ENCODE results near the gene LYZL2. TPM values are rescaled to one million over a fixed set of nuclear protein-coding genes. Genes with fewer than 3 reads are reported as not detected.
"Not testable (repeated sequence)": the region's sequence is repeated elsewhere in the genome, so short reads cannot be mapped to it uniquely, and the experiment has no call there.

The LYZL2 gene
- total RNA-seq, 2 donors from 2014 or later: not detected

GRCh38 chr10:30597433-30597824, 32.1 kb downstream of the LYZL2 start:
- intact Hi-C loops (cut with DNase I): not testable (repeated sequence)
- DNase-seq (ENCODE audit: low spot score): peak; percentile 22

- DNase-seq (ENCODE audit: low spot score); intact Hi-C loops (cut with DNase I): not testable (repeated sequence)
These were observed 32.8 kb downstream of the LYZL2 start for GRCh38 chr10:30596493-30597432.

GRCh38 chr10:30596013-30596412, 33.5 kb downstream of the LYZL2 start:
- no peak for DNase-seq (ENCODE audit: low spot score)
- intact Hi-C loops (cut with DNase I): no loop called here

- no peak for DNase-seq (ENCODE audit: low spot score)
- intact Hi-C loops (cut with DNase I): loop anchor here (5.0 kb wide), 1 partner anchor 202 kb away; no protein-coding TSS in a partner anchor
These were observed 35.5 kb downstream of the LYZL2 start for GRCh38 chr10:30594077-30594476.

- intact Hi-C loops (cut with DNase I): loop anchor here (5.0 kb wide), 1 partner anchor 200 kb away; no protein-coding TSS in a partner anchor
- DNase-seq (ENCODE audit: low spot score): peak; percentile 28
These were observed 36.8 kb downstream of the LYZL2 start for GRCh38 chr10:30592770-30593169.

- peak; percentile 22 for DNase-seq (ENCODE audit: low spot score)
- intact Hi-C loops (cut with DNase I): loop anchor here (5.0 kb wide), 1 partner anchor 199 kb away; no protein-coding TSS in a partner anchor
These were observed 38.3 kb downstream of the LYZL2 start for GRCh38 chr10:30591249-30591670.

GRCh38 chr10:30589441-30589840, 40.1 kb downstream of the LYZL2 start:
- intact Hi-C loops (cut with DNase I): loop anchor here in 1 of 2 donors (10.0 kb wide), 1 partner anchor 55 kb away; no protein-coding TSS in a partner anchor
- DNase-seq (ENCODE audit: low spot score): peak; percentile 83

GRCh38 chr10:30587522-30588031, 42.0 kb downstream of the LYZL2 start:
- DNase-seq (ENCODE audit: low spot score): peak; percentile 76
- intact Hi-C loops (cut with DNase I): loop anchor here in 1 of 2 donors (10.0 kb wide), 1 partner anchor 53 kb away; no protein-coding TSS in a partner anchor

- intact Hi-C loops (cut with DNase I): loop anchor here in 1 of 2 donors (10.0 kb wide), 1 partner anchor 52 kb away; no protein-coding TSS in a partner anchor
- no peak for DNase-seq (ENCODE audit: low spot score)
These were observed 42.7 kb downstream of the LYZL2 start for GRCh38 chr10:30586828-30587227.

- peak; percentile 80 for DNase-seq (ENCODE audit: low spot score)
- intact Hi-C loops (cut with DNase I): loop anchor here (2.0 to 10.0 kb wide), 2 partner anchors 41 to 49 kb away; no protein-coding TSS in a partner anchor
These were observed 45.7 kb downstream of the LYZL2 start for GRCh38 chr10:30583778-30584415.

GRCh38 chr10:30581779-30582380, 47.7 kb downstream of the LYZL2 start:
- no peak for DNase-seq (ENCODE audit: low spot score)
- intact Hi-C loops (cut with DNase I): loop anchor here (2.0 to 10.0 kb wide), 2 partner anchors 39 to 47 kb away; no protein-coding TSS in a partner anchor

GRCh38 chr10:30580676-30581075, 48.9 kb downstream of the LYZL2 start:
- intact Hi-C loops (cut with DNase I): loop anchor here in 1 of 2 donors (10.0 kb wide), 1 partner anchor 46 kb away; no protein-coding TSS in a partner anchor

GRCh38 chr10:30580241-30580640, 49.3 kb downstream of the LYZL2 start:
- DNase-seq (ENCODE audit: low spot score): no peak
- intact Hi-C loops (cut with DNase I): loop anchor here in 1 of 2 donors (10.0 kb wide), 1 partner anchor 45 kb away; no protein-coding TSS in a partner anchor

More at GRCh38 chr10:30580676-30581075, 48.9 kb downstream of the LYZL2 start:
- no peak for DNase-seq (ENCODE audit: low spot score)

- intact Hi-C loops (cut with DNase I): no loop called here
- no peak for DNase-seq (ENCODE audit: low spot score)
These were observed 50.0 kb downstream of the LYZL2 start for GRCh38 chr10:30579574-30579973.

- intact Hi-C loops (cut with DNase I): no loop called here
- no peak for DNase-seq (ENCODE audit: low spot score)
These were observed 52.5 kb downstream of the LYZL2 start for GRCh38 chr10:30577048-30577447.

- intact Hi-C loops (cut with DNase I): no loop called here
- no peak for DNase-seq (ENCODE audit: low spot score)
These were observed 52.9 kb downstream of the LYZL2 start for GRCh38 chr10:30576641-30577040.

- intact Hi-C loops (cut with DNase I): no loop called here
- no peak for DNase-seq (ENCODE audit: low spot score)
These were observed 55.1 kb downstream of the LYZL2 start for GRCh38 chr10:30574432-30574796.

GRCh38 chr10:30573721-30574431, 55.7 kb downstream of the LYZL2 start:
- no peak for DNase-seq (ENCODE audit: low spot score)
- intact Hi-C loops (cut with DNase I): no loop called here

All from posterior vena cava (tissue), 2 donors.